ENCODE measurements around the gene TSC2.
"Not testable (repeated sequence)": the region's sequence is repeated elsewhere in the genome, so short reads cannot be mapped to it uniquely, and the experiment has no call there.

The TSC2 gene

DNA sequence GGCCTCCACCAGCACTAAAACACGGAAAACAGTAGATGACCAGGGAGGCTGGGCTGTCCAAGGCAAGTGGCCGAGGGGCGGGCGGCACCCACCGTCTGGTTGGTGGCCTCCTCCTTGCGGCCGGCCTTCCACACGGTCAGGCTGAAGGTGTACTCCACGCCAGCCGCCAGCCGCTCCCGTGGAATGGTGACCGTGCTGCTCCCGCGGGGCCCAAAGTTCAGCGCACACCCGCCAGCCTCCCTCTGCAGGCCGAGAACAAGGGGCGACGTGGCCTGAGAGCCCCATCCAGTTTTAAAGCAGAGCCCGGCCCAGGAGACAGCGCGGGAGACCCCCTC, 60.0 kb downstream of the TSC2 start:
- DNase-seq = not testable (repeated sequence)

DNA sequence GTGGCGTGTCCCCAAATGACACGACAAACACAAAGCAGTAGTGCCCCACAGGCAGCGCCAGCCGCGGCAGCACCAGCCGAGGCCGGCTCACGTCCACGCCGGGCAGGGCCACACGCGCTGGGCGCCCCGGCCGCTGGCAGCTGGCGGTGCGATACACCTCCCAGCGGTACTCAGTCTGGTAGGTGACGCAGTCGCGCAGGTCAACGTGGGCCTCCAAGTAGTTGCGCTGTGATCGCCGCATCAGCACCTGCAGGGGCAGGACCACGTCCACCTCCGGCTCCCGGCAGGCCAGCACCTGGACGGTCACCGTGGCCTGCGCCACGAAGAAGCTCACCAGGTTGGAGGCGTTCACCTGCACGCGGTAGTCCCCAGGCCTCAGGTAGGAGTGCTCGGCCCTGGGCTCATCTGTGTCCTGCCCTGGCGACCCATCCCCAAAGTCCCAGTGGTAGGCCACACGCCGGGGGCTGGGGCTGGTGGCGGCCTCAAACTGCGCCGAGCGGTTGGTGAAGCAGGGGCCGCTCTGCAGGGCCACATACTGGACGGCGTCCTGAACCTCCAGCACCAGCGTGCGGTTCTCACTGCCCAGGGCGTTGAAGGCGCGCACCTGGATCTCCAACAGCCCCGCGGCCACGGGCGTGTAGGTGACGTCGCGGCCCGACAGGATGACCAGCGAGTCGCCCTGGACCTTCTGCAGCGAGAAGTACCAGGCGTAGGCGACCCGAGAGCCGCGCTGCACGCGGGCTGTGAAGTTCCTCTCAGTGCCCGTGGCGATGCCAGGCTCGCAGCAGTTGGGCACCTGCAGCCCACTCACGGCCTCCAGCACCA, 60.9 kb downstream of the TSC2 start:
- not testable (repeated sequence) for DNase-seq

GRCh38 chr16:2109271-2109580, 61.4 kb downstream of the TSC2 start:
- not testable (repeated sequence) for DNase-seq

DNA sequence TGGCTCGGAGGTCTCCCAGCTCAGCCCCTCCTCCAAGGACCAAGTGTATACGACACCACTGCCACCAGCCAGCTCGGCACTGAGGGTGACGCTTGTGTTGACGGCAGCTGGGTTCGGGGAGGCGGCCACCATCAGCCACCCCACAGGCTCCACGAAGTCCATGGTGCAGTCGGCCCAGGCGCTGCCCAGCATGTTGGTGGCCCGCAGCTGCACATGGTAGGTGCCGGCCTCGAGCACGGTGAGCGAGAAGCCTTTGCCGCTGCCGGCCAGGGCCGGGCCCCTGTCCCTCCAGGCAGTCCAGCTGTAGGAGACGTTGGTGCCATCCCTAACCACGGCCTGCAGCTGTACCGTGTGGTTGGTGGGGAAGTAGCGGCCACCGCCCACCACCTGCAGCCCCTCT, 62.1 kb downstream of the TSC2 start:
- DNase-seq = not testable (repeated sequence)

GRCh38 chr16:2110332-2111008, 62.7 kb downstream of the TSC2 start:
- not testable (repeated sequence) for DNase-seq

DNA sequence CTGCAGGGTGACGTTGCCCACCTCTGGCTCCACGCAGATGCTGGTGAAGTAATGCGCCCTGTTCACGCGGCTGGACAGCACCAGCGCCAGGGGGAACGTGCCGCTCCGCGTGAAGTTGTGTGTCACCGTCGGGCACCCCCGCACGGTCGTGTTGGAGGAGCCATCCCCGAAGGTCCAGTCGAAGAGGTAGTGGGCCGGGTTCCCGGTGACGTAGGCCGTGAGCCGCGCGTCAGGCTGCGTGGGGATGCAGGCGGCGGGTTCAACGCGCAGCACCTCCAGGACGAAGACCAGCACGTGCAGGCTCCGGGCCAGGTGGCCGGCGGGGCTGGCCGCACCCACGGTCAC, 63.2 kb downstream of the TSC2 start:
- DNase-seq = not testable (repeated sequence)

DNA sequence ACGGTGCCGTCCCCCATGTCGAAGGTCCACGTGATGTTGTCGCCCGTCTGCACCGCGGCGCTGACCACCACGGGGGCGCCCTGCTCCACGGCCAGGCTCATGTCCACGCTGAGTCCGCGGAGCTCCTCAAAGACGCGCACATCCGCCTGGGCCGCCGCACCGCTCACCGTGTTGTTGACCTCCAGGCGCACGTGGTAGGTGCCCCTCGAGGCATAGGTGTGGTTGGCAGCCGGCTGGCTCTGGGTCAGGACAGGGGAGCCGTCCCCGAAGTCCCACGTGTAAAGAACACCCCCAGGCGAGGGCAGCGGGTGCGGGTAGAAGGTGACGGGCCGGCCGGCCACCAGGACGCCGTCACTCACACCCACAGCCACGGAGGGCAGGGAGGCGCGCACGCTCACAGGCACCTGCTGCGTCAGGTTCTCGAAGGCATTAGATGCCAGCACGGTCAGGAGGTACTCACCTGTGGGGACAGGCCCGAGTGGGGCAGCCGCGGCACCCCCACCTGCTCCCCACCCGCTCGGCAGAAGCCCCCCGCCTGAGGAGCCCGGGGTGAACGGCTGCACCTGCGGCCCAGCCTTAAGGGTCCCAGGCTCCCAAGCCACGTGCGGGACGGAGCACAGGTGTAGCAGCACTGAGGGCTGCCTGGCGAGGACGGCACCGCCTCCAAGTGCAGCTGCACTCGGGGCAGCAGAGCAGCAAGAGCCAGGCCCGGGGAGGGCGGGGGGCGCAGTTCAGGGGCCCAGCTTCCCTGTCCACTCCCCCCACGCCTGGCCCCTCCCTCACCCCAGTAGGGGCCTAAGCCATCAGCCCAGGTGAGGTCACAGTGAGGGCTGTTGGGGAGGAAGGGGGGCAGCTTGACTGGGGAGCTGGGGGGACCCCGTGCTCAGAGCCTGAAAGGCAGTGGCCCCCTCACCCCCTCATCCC, 63.9 kb downstream of the TSC2 start:
- not testable (repeated sequence) for DNase-seq

DNA sequence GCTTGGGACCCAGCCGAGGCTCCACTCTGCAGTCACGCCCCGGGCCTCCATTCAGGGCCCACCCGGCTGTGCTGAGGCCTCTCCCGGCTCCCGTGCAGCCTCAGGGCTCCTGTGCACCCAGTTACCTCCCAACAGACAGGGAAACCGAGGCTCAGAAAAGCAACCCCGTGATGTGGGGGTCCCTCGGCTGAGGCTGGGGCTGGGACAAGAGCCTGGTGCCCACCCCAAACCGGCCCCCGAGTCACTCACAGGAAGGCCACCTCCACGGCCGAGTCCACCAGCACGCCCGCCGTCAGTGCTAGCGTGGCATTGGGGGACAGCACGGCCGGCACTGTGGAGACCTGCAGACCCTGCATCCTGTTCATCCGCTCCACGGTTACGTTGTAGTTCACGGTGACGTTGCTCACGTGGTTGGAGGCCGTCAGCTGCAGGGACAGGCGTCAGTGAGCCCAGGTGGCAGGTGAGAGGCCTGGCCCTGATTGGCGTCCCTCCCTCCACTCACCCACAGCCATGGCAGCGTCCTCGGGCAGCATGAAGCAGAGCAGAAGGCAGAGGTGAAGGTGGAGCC, 64.8 kb downstream of the TSC2 start:
- not testable (repeated sequence) for DNase-seq

DNA sequence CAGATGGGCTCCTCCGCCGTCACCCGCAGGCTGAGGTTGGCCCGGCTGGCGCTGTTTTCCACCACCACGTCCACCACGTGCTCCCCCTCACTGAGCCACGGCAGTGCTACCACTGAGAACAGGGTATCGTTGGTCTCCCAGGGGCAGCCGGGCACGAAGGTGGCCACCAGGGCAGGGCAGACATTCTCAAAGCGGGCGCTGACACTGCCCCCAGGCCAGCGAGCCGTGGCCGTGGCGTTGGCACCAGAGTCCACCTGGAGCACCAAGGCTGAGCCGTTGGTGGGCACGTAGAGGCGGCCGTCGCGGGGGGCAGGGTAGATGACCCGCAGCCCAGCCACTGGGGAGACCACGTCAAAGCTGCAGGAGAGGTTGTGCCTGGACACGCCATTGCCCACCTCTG, 66.4 kb downstream of the TSC2 start:
- not testable (repeated sequence) for DNase-seq

DNA sequence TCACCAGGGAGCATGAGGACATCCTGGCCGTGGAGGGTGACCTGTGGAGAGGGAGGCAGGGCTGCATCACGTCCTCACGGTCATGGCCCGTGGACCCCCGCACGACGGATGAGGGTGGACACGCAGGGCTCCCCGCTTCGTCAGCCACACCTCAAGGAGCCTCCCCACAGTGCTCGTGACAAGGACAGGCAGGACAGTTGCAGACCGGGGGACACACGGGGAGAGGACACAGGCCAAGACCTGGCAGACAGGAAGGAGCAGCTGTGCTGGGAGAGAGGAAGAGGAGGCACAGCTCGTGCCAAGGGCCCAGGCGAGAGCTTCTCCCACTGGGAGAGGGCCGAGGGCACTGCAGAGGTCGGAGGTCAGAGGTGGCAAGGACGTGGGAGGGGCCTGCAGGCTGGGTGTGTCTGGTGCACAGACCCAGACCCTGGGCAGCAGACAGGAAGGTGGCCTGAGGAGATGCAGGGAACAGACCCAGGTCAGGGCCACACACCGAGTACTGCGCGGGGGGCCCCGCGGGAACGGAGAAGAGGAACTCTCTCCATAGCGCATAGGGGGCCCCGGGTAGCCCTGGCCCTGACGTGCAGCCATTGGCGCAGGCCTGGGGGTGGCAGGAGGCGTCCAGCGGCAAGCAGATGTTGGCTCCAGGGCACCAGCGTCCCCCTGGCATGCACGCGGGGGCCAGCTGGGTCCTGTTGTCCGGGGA, 67.3 kb downstream of the TSC2 start:
- not testable (repeated sequence) for DNase-seq

DNA sequence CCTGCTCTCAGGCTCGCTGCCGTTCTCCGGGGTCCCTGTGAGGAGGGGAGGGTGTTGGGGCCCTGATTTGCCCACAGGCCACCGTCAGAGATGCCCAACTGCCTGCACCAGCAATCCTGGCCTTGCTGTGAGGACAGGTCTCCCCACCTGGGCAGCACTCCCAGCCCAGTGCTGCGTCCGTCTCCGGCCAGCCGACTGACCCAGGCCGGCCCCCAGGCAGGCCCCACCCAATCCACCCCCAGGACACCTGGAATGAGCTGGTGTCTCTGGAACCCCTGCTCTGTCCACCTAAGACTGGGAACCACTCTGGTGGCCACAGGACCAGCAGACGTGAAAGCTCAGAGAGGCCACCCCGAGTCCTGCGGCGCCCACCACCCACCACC, 67.8 kb downstream of the TSC2 start:
- no peak for DNase-seq

DNA sequence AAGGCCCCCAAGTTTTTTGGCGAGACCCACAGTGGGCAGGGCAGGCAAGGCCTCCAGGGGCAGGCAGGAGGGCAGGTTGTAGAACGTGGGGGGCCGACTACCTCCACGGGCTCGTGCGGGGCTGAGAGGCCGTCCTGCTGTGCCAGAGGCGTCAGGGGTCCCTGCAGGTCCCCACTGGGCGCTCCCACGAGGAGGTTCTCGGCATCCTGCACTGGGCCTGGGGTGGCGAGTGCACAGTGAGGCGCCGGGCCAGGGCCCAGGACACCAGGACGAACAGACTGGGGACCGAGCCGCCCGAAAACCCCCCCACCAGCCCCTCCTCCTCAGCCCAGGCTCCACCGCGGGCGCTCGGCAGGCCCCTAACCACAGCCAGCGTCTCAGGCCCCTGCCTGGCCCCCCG, 68.6 kb downstream of the TSC2 start:
- not testable (repeated sequence) for DNase-seq

DNA sequence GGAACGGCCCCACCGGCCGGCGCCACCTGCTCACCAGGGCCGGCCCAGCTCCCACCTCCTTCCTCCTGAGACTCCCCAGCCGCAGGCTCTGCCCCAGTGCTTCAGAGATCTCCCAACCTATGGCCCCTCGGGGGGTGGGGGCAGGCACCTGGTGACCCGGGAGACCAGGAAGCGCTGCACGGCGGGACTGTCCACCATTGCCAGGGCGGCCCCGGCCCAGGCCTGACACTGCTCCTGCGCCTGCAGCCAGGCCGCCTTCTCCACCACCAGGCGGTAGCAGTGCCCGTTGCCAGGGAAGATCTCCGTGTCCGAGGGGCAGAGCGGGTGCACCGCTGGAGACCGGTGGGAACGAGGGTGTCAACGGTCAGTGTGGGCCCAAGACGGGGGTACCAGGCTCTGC, 69.6 kb downstream of the TSC2 start:
- DNase-seq = not testable (repeated sequence)

GRCh38 chr16:2117960-2118722, 70.4 kb downstream of the TSC2 start:
- DNase-seq = not testable (repeated sequence)

DNA sequence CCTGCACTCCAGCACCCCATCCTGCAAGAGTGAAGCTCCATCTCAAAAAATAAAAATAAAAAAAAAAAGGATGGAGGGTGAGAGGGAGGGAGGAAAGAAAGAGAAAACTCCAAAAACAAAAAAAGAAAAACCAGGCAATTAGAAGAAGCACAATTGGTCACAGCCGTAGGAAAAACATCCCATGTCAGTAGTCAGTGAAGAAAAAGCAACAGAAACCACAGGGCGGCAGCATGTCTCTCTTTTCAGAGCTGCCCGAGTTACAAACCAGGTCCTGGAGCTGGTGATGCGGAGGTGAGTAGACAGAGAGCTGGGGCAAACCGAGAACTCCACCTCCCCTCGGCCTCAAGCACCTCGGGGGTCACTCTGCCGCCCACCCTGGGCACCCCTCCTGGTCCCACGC, 73.5 kb downstream of the TSC2 start:
- DNase-seq = not testable (repeated sequence)

- DNase-seq = no peak
These were observed 74.1 kb downstream of the TSC2 start for GRCh38 chr16:2121853-2122252.

DNA sequence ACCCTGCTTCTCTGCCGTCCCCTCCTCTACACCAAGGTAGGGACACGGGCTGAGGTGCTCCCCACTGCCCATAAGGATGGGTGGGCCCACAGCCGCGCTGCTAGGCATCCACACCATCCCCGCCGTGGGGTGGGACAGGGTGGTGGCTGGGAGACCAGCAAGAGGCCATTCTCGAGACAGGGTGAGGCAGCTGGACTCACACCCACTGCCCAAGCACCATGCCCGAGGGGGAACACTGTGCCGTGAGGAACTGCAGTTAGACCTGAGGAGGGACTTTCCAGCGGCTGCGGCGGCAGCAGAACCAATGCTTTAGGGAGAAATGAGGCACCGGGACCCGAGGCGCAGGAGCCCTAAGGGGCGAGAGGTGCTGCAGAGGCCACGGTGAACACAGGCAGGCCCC, 74.6 kb downstream of the TSC2 start:
- DNase-seq = no peak

- DNase-seq = not testable (repeated sequence)
These were observed 75.3 kb downstream of the TSC2 start for GRCh38 chr16:2122934-2123683.

DNA sequence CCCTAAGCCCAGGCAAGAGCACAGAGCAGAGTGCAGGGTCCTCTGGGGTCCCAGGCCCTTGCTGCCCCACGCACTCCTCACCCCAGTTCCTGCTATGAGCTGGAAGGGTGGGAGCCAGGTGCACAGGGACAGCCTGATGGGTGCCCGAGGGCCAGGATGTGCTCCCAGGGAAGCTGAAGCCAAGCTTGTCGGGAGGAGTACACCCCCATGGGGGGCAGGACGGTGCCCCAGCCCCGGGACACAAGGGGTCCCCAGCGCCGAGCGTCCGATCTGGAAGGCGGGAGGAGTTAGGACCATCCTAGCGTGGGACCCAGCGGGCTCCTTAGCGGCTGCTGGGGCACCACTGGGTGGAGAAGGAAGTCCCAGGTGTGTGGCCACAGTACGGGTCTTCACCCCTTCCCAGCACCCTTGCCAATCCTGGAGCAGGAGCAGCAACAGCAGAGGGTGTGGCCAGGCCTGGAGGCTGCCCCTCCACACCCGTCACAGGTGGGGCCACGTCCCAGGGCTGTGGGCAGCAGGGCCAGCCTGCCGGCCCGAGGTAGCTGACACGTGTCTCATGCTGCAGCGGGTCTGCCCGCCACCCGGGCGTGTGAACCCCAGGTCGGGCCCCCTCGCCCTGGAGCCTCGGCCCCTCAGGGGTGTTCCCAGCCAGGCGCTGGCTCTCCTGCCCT, 76.1 kb downstream of the TSC2 start:
- DNase-seq = not testable (repeated sequence)

- DNase-seq = not testable (repeated sequence)
These were observed 76.5 kb downstream of the TSC2 start for GRCh38 chr16:2124377-2124693.
